Panc1 (cell line): Measurements from ENCODE around the gene ERMAP. TPM values are rescaled to one million over a fixed set of nuclear protein-coding genes. Genes with fewer than 3 reads are reported as not detected.

Experiments used
- total RNA-seq: library from RNA; stranded (reverse); gene quantifications from one replicate; pipeline ENCODE4 v1.2.1, GENCODE V29; 2021; ENCODE audit not compliant: unreplicated experiment

The ERMAP gene
- total RNA-seq, 1 experiment from 2014 or later: 15.3 TPM

Other genes starting within 250 kb of the ERMAP start
- gene PPIH, start 158.7 kb upstream of the ERMAP start, total RNA-seq: 78.5 TPM
- gene YBX1, start 134.7 kb upstream of the ERMAP start, total RNA-seq: 908 TPM
- gene CLDN19, start 76.9 kb upstream of the ERMAP start, total RNA-seq: 0.05 TPM
- 84.8 TPM for gene P3H1, start 50.1 kb upstream of the ERMAP start, total RNA-seq
- gene C1orf50, start 49.9 kb upstream of the ERMAP start, total RNA-seq: 5.8 TPM
- gene TMEM269, start 32.1 kb upstream of the ERMAP start, total RNA-seq: 0.13 TPM
- 21.2 TPM for gene SVBP, start 275 bp downstream of the ERMAP start, total RNA-seq
- 9.9 TPM for gene ZNF691, start 29.5 kb downstream of the ERMAP start, total RNA-seq
- 32.9 TPM for gene SLC2A1, start 141.7 kb downstream of the ERMAP start, total RNA-seq